CD4-positive, alpha-beta T cell (primary cell): Measurements from ENCODE around the gene ERBIN. TPM values are rescaled to one million over a fixed set of nuclear protein-coding genes. Genes with fewer than 3 reads are reported as not detected.

ENCODE experiments used
- ATAC-seq: fragments of 200-7000 bp; cut with Tn5 transposase; one replicate; pipeline ENCODE4 v1.10.0; 2022; ENCODE audit warnings: mild to moderate bottlenecking; ENCODE audit not compliant: poor library complexity
- CTCF ChIA-PET: fragments of 350-600 bp; sonication (Branson Sonifier 250); formaldehyde crosslinking; loops from one replicate; lab custom pipeline; 2021; ENCODE audit warnings: antibody characterized with exemption, inconsistent platforms; lab: Charles Lee
- POLR2A ChIA-PET: fragments of 350-600 bp; sonication (Branson Sonifier 250); formaldehyde crosslinking; loops from one replicate; lab custom pipeline; 2021; ENCODE audit warnings: antibody characterized with exemption, inconsistent platforms; lab: Charles Lee
- DNase-seq, 14 experiments: peaks; one replicate each; pipeline ENCODE4 v3.0.0-alpha.2; 2013 to 2020; ENCODE audit warnings: mixed read lengths in 2 of 14
- H3K27ac ChIP-seq, 2 donors: one replicate each; pipeline versions ENCODE4 v1.5.1 to v1.7.0; 2013; ENCODE audit warnings: low read length in 2 of 2, low read depth in 1 of 2, mild to moderate bottlenecking in 1 of 2
- H3K27me3 ChIP-seq, 2 experiments: 1 replicate in 1 of 2; 2 replicates in 1 of 2; pipeline versions ENCODE4 v1.6.1 to v1.7.0; 2013; ENCODE audit warnings: low read length in 2 of 2, control low read depth in 1 of 2, mild to moderate bottlenecking in 1 of 2, moderate library complexity in 1 of 2; ENCODE audit not compliant: insufficient read depth in 2 of 2, control insufficient read depth in 1 of 2
- H3K36me3 ChIP-seq: one replicate; pipeline ENCODE4 v1.6.1; 2013; ENCODE audit warnings: low read length, control low read depth; ENCODE audit not compliant: insufficient read depth
- H3K4me1 ChIP-seq: one replicate; pipeline ENCODE4 v1.6.1; 2013; ENCODE audit warnings: low read length, control low read depth; ENCODE audit not compliant: insufficient read depth
- H3K4me3 ChIP-seq: one replicate; pipeline ENCODE4 v1.5.1; 2013; ENCODE audit warnings: mild to moderate bottlenecking, low read length, moderate library complexity
- H3K9me3 ChIP-seq, 2 experiments: 1 replicate in 1 of 2; 2 replicates in 1 of 2; pipeline versions ENCODE4 v1.6.1 to v1.7.0; 2013; ENCODE audit warnings: low read length in 2 of 2, mild to moderate bottlenecking in 2 of 2, control low read depth in 1 of 2, moderate library complexity in 1 of 2; ENCODE audit not compliant: control insufficient read depth in 1 of 2, insufficient read depth in 1 of 2
- H3K27ac Mint-ChIP-seq: one replicate; pipeline ENCODE4 v1.8.0; 2020; ENCODE audit warnings: mixed read lengths
- H3K27me3 Mint-ChIP-seq: one replicate; pipeline ENCODE4 v1.8.0; 2021; ENCODE audit warnings: mixed read lengths
- H3K36me3 Mint-ChIP-seq: one replicate; pipeline ENCODE4 v1.8.0; 2021; ENCODE audit warnings: low read depth, mixed read lengths
- H3K4me1 Mint-ChIP-seq: one replicate; pipeline ENCODE4 v1.8.0; 2021; ENCODE audit warnings: low read depth, mixed read lengths
- H3K4me3 Mint-ChIP-seq: one replicate; pipeline ENCODE4 v1.8.0; 2020; ENCODE audit warnings: mild to moderate bottlenecking, mixed read lengths
- H3K9me3 Mint-ChIP-seq: one replicate; pipeline ENCODE4 v1.8.0; 2020; ENCODE audit warnings: mixed read lengths
- intact Hi-C, 2 experiments: fragments of 100-400 bp; cut with DNase I in 1 of 2; cut with micrococcal nuclease in 1 of 2; formaldehyde crosslinking; loops; one replicate each; pipeline versions ENCODE4 v1.15.1 to v1.9.0; 2023 to 2025; cut with DNase I, micrococcal nuclease
- total RNA-seq, 174 experiments: library from RNA in 2 of 174; stranded (reverse) in 2 of 174; gene quantifications; one replicate each; pipeline ENCODE4 v1.2.3 and lab custom pipeline; 2021 to 2026
- TF ChIP-seq, protein P1 (sequence below): fragments of 200-600 bp; IDR thresholded peaks from one replicate; pipeline ENCODE4 v1.8.0; 2022; ENCODE audit warnings: antibody characterized with exemption, mild to moderate bottlenecking

The ERBIN gene
- total RNA-seq, 2 experiments from 2014 or later, result 94.7 to 96.9 TPM

DNA sequence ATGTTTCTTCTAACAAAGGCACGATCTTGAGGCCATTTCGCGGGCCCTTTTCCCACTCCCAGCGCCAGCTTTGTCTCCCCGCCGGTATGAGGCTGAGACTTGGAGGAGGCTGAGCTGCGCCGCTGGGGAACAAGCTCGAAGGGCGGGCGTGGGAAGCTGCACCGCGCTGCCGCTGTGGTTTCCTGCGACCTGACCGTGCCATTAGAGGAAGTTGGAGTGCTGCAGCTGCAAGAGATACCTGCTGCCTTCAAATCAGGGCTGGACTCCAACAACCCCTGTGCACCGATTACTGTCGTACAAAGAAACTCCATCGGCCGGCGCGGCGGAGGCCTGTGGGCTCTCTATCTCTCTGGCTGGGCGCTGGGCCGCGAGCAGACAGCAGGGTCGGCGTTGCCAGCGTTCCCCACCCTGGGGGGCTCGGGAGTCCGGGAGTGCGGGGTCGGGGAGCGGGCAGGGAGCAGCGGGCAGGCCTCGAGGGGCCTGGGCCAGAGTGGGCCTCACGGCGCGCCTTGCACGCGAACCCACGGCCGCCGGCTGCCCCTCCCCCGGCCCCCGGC lies 1.3 kb upstream of the ERBIN start:
- Histone ChIP-seq H3K36me3 (peaks cover 3% of the 10 kb centered on the region), H3K27ac (peak overlapping the region; percentile 71 to 89), H3K4me1 (peaks cover 23% of the 10 kb centered on the region), H3K27me3 (no peaks in the 10 kb centered on the region), H3K9me3 (no peaks in the 10 kb centered on the region), H3K4me3 (peak overlapping the region; percentile 70)
- ATAC-seq (peak; percentile 53), DNase-seq (peak; percentile 59 to 91 (median 70))
- Mint-ChIP-seq H3K9me3 (no peaks in the 10 kb centered on the region), H3K27me3 (no peaks in the 10 kb centered on the region), H3K27ac (peak overlapping the region; percentile 88), H3K4me3 (peak overlapping the region; percentile 87), H3K36me3 (peaks cover 36% of the 10 kb centered on the region), H3K4me1 (peaks cover 42% of the 10 kb centered on the region)
- intact Hi-C loops, result loop anchor here (1.0 to 10.0 kb wide), 8 partner anchors 46 to 247 kb away; partner anchors contain the start of genes NLN (in 2 of the 2), SGTB (in 2 of the 2) and SREK1 (in 1 of the 2)
- POLR2A ChIA-PET, result interaction anchor here (0.6 to 5.8 kb wide), 33 partner anchors 10 to 362 kb away, joined by 3 to 86 read pairs (median 4); partner anchors contain the start of genes CENPK, NLN, PPWD1 and SGTB
- TF ChIP-seq, protein P1, sequence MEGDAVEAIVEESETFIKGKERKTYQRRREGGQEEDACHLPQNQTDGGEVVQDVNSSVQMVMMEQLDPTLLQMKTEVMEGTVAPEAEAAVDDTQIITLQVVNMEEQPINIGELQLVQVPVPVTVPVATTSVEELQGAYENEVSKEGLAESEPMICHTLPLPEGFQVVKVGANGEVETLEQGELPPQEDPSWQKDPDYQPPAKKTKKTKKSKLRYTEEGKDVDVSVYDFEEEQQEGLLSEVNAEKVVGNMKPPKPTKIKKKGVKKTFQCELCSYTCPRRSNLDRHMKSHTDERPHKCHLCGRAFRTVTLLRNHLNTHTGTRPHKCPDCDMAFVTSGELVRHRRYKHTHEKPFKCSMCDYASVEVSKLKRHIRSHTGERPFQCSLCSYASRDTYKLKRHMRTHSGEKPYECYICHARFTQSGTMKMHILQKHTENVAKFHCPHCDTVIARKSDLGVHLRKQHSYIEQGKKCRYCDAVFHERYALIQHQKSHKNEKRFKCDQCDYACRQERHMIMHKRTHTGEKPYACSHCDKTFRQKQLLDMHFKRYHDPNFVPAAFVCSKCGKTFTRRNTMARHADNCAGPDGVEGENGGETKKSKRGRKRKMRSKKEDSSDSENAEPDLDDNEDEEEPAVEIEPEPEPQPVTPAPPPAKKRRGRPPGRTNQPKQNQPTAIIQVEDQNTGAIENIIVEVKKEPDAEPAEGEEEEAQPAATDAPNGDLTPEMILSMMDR, result no peak
- CTCF ChIA-PET, result interaction anchor here (1.4 to 1.7 kb wide), 3 partner anchors 42 to 246 kb away, joined by 3 to 4 read pairs (median 4); no protein-coding TSS in a partner anchor

DNA sequence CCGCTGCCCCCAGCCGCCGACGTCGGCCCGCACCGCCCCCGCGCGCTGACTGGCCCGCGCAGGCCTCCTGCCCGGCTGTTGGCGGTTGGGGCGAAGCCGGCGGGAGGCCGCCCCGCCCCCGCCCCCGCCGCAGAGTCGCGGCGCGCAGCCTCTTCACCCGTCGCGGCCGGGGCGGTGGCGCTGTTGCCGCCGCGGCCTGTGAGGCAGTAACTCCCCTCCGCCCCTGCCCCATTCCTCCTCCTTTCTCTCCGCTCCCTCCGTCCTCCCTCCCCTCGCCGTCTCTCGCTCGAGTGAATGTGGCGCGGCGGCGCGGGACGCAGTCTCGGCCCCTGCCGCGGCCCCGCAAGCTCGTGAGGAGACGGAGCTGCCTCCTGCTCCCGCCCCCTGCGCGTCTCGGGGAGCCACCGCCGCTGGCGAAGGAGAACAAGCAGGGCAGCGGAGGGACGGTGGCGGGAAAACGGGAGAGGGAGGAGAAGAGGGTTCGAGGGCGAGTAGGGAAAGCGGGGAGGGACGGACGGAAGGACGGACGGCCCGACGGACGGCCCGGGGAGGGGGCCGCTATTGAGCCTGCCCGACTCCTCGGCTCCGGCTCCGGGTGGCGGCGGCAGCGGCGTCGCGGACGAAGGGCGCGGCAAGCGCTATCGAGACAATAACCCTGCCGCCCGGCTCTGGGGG lies 637 bp upstream of the ERBIN start:
- Mint-ChIP-seq H3K27ac (peak overlapping the region; percentile 88), H3K4me1 (peaks cover 48% of the 10 kb centered on the region)
- peak; percentile 69 to 95 (median 78) for DNase-seq

DNA sequence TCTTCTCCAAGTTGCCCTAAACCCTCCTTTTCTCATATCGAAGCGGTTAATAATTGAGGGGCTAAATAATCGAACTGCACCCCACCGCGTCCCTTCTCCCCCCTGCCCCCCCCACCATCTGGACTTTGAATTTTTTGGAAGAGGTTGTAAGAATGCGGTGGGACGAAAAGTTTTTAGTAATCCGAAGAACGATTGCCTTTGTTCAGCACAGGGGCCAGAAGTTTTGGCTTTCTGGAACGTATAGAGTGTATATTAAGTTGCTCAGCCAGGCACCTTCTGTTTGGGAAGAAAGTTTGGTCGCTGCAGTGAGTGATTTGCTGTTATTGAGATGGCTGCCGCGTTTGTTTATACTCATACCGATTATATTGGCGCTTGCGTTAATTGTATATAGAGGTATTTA lies 518 bp downstream of the ERBIN start:
- intact Hi-C loops, result loop anchor here (2.0 to 10.0 kb wide), 6 partner anchors 16 to 205 kb away; partner anchors contain the start of genes NLN (in 2 of the 2) and SGTB (in 2 of the 2)
- peak overlapping the region; percentile 98 for H3K4me3 Mint-ChIP-seq
- ATAC-seq (no peak), DNase-seq (peak in 6 of 14 experiments; percentile 1 to 57 (median 31))
- Histone ChIP-seq H3K36me3 (peaks cover 6% of the 10 kb centered on the region), H3K4me3 (peak overlapping the region; percentile 87), H3K4me1 (peaks cover 26% of the 10 kb centered on the region), H3K9me3 (no peaks in the 10 kb centered on the region), H3K27ac (peak overlapping the region; percentile 92 to 98), H3K27me3 (no peaks in the 10 kb centered on the region)
- H3K27me3 Mint-ChIP-seq, result no peaks in the 10 kb centered on the region
- ChIA-PET POLR2A (interaction anchor here (0.7 to 5.8 kb wide), 32 partner anchors 13 to 364 kb away, joined by 3 to 86 read pairs (median 5); partner anchors contain the start of genes CENPK, NLN, PPWD1 and SGTB), CTCF (interaction anchor here (0.6 to 1.4 kb wide), 4 partner anchors 10 to 245 kb away, joined by 3 read pairs; no protein-coding TSS in a partner anchor)
- peaks cover 51% of the 10 kb centered on the region for H3K36me3 Mint-ChIP-seq
- H3K27ac Mint-ChIP-seq, result peak overlapping the region; percentile 88
- H3K9me3 Mint-ChIP-seq, result no peaks in the 10 kb centered on the region
- peaks cover 55% of the 10 kb centered on the region for H3K4me1 Mint-ChIP-seq
- TF ChIP-seq, protein P1, result no peak

More for the DNA sequence above, 637 bp upstream of the ERBIN start:
- ChIA-PET POLR2A (interaction anchor here (0.7 to 5.8 kb wide), 42 partner anchors 11 to 363 kb away, joined by 3 to 86 read pairs (median 4); partner anchors contain the start of genes CENPK, NLN, PPWD1 and SGTB), CTCF (interaction anchor here (0.7 to 1.7 kb wide), 5 partner anchors 11 to 246 kb away, joined by 3 to 4 read pairs (median 3); no protein-coding TSS in a partner anchor)
- H3K9me3 ChIP-seq, result no peaks in the 10 kb centered on the region
- Mint-ChIP-seq H3K36me3 (peaks cover 40% of the 10 kb centered on the region), H3K9me3 (no peaks in the 10 kb centered on the region), H3K27me3 (no peaks in the 10 kb centered on the region), H3K4me3 (peak overlapping the region; percentile 98)
- ATAC-seq, result peak; percentile 65
- no peaks in the 10 kb centered on the region for H3K27me3 ChIP-seq
- intact Hi-C loops, result loop anchor here (1.0 to 10.0 kb wide), 11 partner anchors 17 to 247 kb away; partner anchors contain the start of genes NLN (in 2 of the 2), SGTB (in 2 of the 2) and SREK1 (in 1 of the 2)
- peak overlapping the region; percentile 92 to 98 for H3K27ac ChIP-seq
- H3K4me1 ChIP-seq, result peaks cover 26% of the 10 kb centered on the region
- TF ChIP-seq, protein P1, result no peak
- peak overlapping the region; percentile 87 for H3K4me3 ChIP-seq
- H3K36me3 ChIP-seq, result peaks cover 3% of the 10 kb centered on the region
